Measurements from ENCODE around the gene NOL3. TPM values are rescaled to one million over a fixed set of nuclear protein-coding genes. Genes with fewer than 3 reads are reported as not detected.

Gene NOL3
- total and polyA plus RNA-seq, 2 donors: 2.3 to 28.2 TPM

- no peaks in the 10 kb centered on the region for H3K4me1 ChIP-seq (ENCODE audit: control insufficient read depth in 2 of 2, insufficient read depth in 2 of 2, low read length in 2 of 2)
- no peak for DNase-seq (ENCODE audit: low read depth in 6 of 9, low spot score in 9 of 9)
- no peak overlapping the region for H3K27ac ChIP-seq (ENCODE audit: low read depth in 1 of 2, low read length in 1 of 2)
- no peaks in the 10 kb centered on the region for H3K9me3 ChIP-seq (ENCODE audit: control insufficient read depth in 2 of 2, insufficient read depth in 1 of 2, low read length in 1 of 2)
- H3K4me3 ChIP-seq (ENCODE audit: low read length in 2 of 2): no peak overlapping the region
- 97% methylated on average over 23 of the region's 23 CpGs for WGBS
- H3K27me3 ChIP-seq (ENCODE audit: control insufficient read depth in 2 of 2, insufficient read depth in 1 of 2, low read length in 1 of 2): no peaks in the 10 kb centered on the region
- peaks cover 43 to 63% of the 10 kb centered on the region in 2 donors for H3K36me3 ChIP-seq (ENCODE audit: control insufficient read depth in 2 of 2, insufficient read depth in 2 of 2, low read length in 1 of 2)
Observed at GRCh38 chr16:67202956-67203493, 32.7 kb downstream of the NOL3 start.

DNA sequence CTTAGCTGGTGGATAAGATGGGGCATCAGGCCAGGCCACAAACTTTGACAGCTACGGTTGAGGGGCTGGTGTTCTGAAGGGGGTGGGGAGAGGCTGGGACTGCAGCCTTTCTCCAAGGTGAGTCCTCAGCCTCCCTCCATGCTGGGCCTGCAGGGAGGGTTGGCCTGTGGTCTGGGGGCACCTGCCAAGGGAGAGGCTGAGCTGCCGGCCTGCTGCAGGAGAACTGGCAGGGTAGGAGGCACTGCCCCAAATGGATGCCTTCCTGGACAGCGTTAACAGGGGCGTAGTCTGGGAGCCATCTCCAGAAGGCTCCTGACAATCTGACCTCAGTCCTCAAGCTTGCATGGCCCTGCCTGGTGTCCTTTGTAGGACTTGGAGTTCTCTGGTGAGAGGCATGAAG, 33.7 kb downstream of the NOL3 start:
- 94% methylated on average over 4 of the region's 4 CpGs for WGBS
- Histone ChIP-seq H3K4me1 (ENCODE audit: control insufficient read depth in 2 of 2, insufficient read depth in 2 of 2, low read length in 2 of 2) (no peaks in the 10 kb centered on the region), H3K4me3 (ENCODE audit: low read length in 2 of 2) (no peak overlapping the region), H3K36me3 (ENCODE audit: control insufficient read depth in 2 of 2, insufficient read depth in 2 of 2, low read length in 1 of 2) (peaks cover 36 to 54% of the 10 kb centered on the region in 2 donors), H3K27ac (ENCODE audit: low read depth in 1 of 2, low read length in 1 of 2) (no peak overlapping the region), H3K9me3 (ENCODE audit: control insufficient read depth in 2 of 2, insufficient read depth in 1 of 2, low read length in 1 of 2) (no peaks in the 10 kb centered on the region), H3K27me3 (ENCODE audit: control insufficient read depth in 2 of 2, insufficient read depth in 1 of 2, low read length in 1 of 2) (no peaks in the 10 kb centered on the region)
- no peak for DNase-seq (ENCODE audit: low read depth in 6 of 9, low spot score in 9 of 9)

DNA sequence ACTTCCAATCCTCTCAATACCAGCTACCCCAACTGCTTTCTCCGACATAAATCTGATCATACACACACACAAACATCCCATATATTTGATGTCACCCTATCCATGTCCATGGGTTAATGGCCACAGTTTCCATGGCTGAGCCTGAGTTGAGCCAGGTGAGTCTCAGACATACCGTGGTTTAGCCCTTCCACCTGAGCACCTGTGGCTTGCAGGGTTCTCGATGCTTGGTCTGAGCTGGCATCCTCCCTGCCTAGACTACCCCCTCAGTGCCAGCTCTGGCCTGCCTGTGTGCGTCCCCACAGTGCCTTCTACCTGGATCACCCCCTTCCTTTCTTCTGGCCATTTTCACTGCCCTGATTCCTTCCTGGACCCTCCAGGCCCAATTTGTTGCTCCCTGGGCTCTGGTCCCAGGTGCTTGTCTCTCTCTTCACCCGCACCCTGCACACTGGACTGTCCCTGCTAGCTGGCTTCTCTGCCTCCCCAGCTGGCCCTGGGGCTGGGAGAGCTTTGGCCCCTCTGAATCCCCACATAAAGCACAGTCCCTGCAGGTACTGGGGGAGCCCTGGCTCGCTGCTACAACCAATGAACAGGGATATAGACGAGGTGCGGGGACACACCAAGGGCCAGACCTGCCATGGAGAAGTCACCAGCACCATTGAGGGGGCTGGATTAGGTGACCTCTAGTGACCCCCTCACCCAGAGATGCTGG, 35.9 kb downstream of the NOL3 start:
- Histone ChIP-seq H3K9me3 (ENCODE audit: control insufficient read depth in 2 of 2, insufficient read depth in 1 of 2, low read length in 1 of 2) (no peaks in the 10 kb centered on the region), H3K27ac (ENCODE audit: low read depth in 1 of 2, low read length in 1 of 2) (no peak overlapping the region), H3K36me3 (ENCODE audit: control insufficient read depth in 2 of 2, insufficient read depth in 2 of 2, low read length in 1 of 2) (peaks cover 28 to 32% of the 10 kb centered on the region in 2 donors), H3K27me3 (ENCODE audit: control insufficient read depth in 2 of 2, insufficient read depth in 1 of 2, low read length in 1 of 2) (no peaks in the 10 kb centered on the region), H3K4me3 (ENCODE audit: low read length in 2 of 2) (no peak overlapping the region), H3K4me1 (ENCODE audit: control insufficient read depth in 2 of 2, insufficient read depth in 2 of 2, low read length in 2 of 2) (no peaks in the 10 kb centered on the region)
- no peak for DNase-seq (ENCODE audit: low read depth in 6 of 9, low spot score in 9 of 9)
- WGBS: 98% methylated on average over 8 of the region's 8 CpGs

GRCh38 chr16:67206838-67207248, 36.5 kb downstream of the NOL3 start:
- no peaks in the 10 kb centered on the region for H3K9me3 ChIP-seq (ENCODE audit: control insufficient read depth in 2 of 2, insufficient read depth in 1 of 2, low read length in 1 of 2)
- no peak overlapping the region for H3K27ac ChIP-seq (ENCODE audit: low read depth in 1 of 2, low read length in 1 of 2)
- no peak overlapping the region for H3K4me3 ChIP-seq (ENCODE audit: low read length in 2 of 2)
- H3K27me3 ChIP-seq (ENCODE audit: control insufficient read depth in 2 of 2, insufficient read depth in 1 of 2, low read length in 1 of 2): no peaks in the 10 kb centered on the region
- H3K36me3 ChIP-seq (ENCODE audit: control insufficient read depth in 2 of 2, insufficient read depth in 2 of 2, low read length in 1 of 2): peaks cover 22 to 27% of the 10 kb centered on the region in 2 donors
- whole genome bisulfite sequencing: 97% methylated on average over 3 of the region's 3 CpGs
- no peak for DNase-seq (ENCODE audit: low read depth in 6 of 9, low spot score in 9 of 9)
- H3K4me1 ChIP-seq (ENCODE audit: control insufficient read depth in 2 of 2, insufficient read depth in 2 of 2, low read length in 2 of 2): no peaks in the 10 kb centered on the region

DNA sequence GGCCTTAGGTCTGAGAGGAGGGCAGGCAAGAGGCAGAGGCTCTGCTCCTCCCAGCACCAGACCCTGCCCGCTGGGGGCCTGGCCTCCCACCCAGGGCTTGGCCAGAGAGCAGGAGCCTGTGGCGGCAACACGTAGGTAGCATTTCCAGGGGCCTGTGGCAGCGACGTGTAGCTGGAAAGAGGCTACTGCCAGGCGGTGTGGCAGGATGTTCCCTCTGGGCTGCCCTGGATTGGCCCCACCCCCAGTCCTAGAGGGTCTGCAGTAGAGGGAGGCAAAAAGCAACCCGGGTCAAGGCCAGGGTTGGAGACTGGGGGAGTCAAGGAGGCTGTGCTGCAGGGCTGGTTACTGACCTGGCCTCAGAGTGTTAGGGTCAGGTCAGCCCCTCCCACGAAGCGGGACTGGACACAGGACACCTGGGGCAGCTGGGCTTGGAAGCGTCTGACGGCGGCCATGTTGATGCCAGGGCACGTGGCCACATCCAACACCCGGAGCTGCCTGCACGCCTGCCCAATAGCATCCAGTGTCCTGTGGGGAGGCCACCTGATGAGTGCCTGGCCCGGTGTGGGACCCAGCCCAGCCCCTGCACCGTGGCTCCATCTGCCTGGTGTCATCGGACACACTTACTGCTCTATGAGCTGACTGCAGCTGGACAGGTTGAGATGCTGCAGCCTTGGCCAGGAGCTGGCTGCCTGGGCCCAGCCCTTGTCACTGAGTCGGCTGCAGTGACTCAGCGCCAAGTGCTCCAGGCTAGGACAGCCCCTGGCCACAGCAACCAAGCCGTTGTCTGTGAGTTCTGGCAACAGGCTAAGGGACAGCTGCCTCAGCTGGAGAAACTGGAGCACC, 37.1 kb downstream of the NOL3 start:
- Histone ChIP-seq H3K4me3 (ENCODE audit: low read length in 2 of 2) (no peak overlapping the region), H3K27me3 (ENCODE audit: control insufficient read depth in 2 of 2, insufficient read depth in 1 of 2, low read length in 1 of 2) (no peaks in the 10 kb centered on the region), H3K9me3 (ENCODE audit: control insufficient read depth in 2 of 2, insufficient read depth in 1 of 2, low read length in 1 of 2) (no peaks in the 10 kb centered on the region), H3K27ac (ENCODE audit: low read depth in 1 of 2, low read length in 1 of 2) (no peak overlapping the region), H3K36me3 (ENCODE audit: control insufficient read depth in 2 of 2, insufficient read depth in 2 of 2, low read length in 1 of 2) (peaks cover 16 to 20% of the 10 kb centered on the region in 2 donors), H3K4me1 (ENCODE audit: control insufficient read depth in 2 of 2, insufficient read depth in 2 of 2, low read length in 2 of 2) (no peaks in the 10 kb centered on the region)
- no peak for DNase-seq (ENCODE audit: low read depth in 6 of 9, low spot score in 9 of 9)
- WGBS: 96% methylated on average over 21 of the region's 21 CpGs

DNA sequence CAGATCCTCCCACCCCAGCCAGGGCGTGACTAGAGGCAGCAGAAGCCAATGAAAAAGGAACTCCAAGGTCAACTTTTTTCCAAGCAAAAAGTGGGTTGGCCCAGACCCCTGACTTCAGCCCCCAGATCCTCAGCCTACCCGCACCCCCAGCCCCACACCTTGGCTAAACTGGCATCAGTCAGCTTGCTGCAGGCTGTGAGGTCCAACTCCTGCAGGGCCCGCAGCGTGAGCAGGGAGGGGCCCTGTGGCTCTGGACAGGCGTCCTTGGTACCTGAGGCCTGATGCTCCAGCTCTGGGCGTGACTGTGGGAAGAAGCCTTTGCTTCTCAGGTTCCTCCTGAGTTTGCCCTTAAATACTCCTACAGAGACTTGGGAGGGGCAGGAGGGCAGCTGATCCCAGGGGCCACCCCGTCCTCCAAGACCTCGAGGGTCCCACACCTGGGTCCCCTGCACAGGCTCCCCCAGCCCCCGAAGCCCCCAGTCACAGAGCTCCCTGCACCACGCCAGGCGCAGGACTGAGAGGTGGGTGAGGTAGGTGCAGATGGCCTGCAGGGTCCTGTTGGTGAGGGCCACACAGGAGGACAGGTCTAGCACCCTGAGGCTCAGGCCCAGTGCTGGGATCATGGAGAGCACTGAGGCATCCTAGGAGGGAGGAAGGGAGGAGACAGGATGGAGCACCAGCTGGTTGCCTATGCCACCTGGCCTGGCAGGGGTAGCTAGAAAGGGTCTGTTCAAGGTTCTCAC, 38.0 kb downstream of the NOL3 start:
- H3K36me3 ChIP-seq (ENCODE audit: control insufficient read depth in 2 of 2, insufficient read depth in 2 of 2, low read length in 1 of 2): peaks cover 12% of the 10 kb centered on the region in 2 donors
- no peaks in the 10 kb centered on the region for H3K27me3 ChIP-seq (ENCODE audit: control insufficient read depth in 2 of 2, insufficient read depth in 1 of 2, low read length in 1 of 2)
- WGBS: 97% methylated on average over 11 of the region's 11 CpGs
- H3K27ac ChIP-seq (ENCODE audit: low read depth in 1 of 2, low read length in 1 of 2): no peak overlapping the region
- no peaks in the 10 kb centered on the region for H3K9me3 ChIP-seq (ENCODE audit: control insufficient read depth in 2 of 2, insufficient read depth in 1 of 2, low read length in 1 of 2)
- DNase-seq (ENCODE audit: low read depth in 6 of 9, low spot score in 9 of 9): no peak
- H3K4me3 ChIP-seq (ENCODE audit: low read length in 2 of 2): no peak overlapping the region
- H3K4me1 ChIP-seq (ENCODE audit: control insufficient read depth in 2 of 2, insufficient read depth in 2 of 2, low read length in 2 of 2): no peaks in the 10 kb centered on the region

DNA sequence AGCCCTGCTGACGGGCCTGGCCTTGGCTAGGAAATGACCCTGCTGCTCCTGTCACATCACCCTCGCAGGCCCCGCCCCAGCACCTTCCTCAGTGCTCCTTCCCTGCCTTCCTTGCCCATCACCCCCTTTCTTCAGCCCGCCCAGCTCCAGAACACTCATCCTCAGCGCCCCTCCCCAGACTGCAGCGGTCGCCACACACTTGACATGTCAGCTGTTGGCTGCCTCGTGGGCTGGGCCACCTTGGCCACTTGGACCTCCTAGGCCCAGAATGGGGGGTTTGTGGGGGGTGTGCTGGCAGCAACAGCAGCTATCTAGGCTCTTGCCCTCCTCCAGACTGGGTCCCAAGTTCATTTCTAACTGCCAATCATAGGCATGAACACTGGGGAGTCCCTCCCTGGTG, 39.2 kb downstream of the NOL3 start:
- H3K27ac ChIP-seq (ENCODE audit: low read depth in 1 of 2, low read length in 1 of 2): no peak overlapping the region
- no peaks in the 10 kb centered on the region for H3K27me3 ChIP-seq (ENCODE audit: control insufficient read depth in 2 of 2, insufficient read depth in 1 of 2, low read length in 1 of 2)
- H3K9me3 ChIP-seq (ENCODE audit: control insufficient read depth in 2 of 2, insufficient read depth in 1 of 2, low read length in 1 of 2): no peaks in the 10 kb centered on the region
- H3K36me3 ChIP-seq (ENCODE audit: control insufficient read depth in 2 of 2, insufficient read depth in 2 of 2, low read length in 1 of 2): peaks cover 0 to 6% of the 10 kb centered on the region in 2 donors
- no peak overlapping the region for H3K4me3 ChIP-seq (ENCODE audit: low read length in 2 of 2)
- no peak for DNase-seq (ENCODE audit: low read depth in 6 of 9, low spot score in 9 of 9)
- WGBS: 96% methylated on average over 8 of the region's 8 CpGs
- H3K4me1 ChIP-seq (ENCODE audit: control insufficient read depth in 2 of 2, insufficient read depth in 2 of 2, low read length in 2 of 2): no peaks in the 10 kb centered on the region

- Histone ChIP-seq H3K4me3 (ENCODE audit: low read length in 2 of 2) (no peak overlapping the region), H3K4me1 (ENCODE audit: control insufficient read depth in 2 of 2, insufficient read depth in 2 of 2, low read length in 2 of 2) (no peaks in the 10 kb centered on the region), H3K27me3 (ENCODE audit: control insufficient read depth in 2 of 2, insufficient read depth in 1 of 2, low read length in 1 of 2) (no peaks in the 10 kb centered on the region), H3K27ac (ENCODE audit: low read depth in 1 of 2, low read length in 1 of 2) (no peak overlapping the region), H3K36me3 (ENCODE audit: control insufficient read depth in 2 of 2, insufficient read depth in 2 of 2, low read length in 1 of 2) (peaks cover 0 to 6% of the 10 kb centered on the region in 2 donors), H3K9me3 (ENCODE audit: control insufficient read depth in 2 of 2, insufficient read depth in 1 of 2, low read length in 1 of 2) (no peaks in the 10 kb centered on the region)
- no peak for DNase-seq (ENCODE audit: low read depth in 6 of 9, low spot score in 9 of 9)
- WGBS: 97% methylated on average over 25 of the region's 25 CpGs
Observed at GRCh38 chr16:67210069-67210937, 40.0 kb downstream of the NOL3 start.
